GM23338 (cell line): ENCODE measurements around the gene VPS4A. TPM values are rescaled to one million over a fixed set of nuclear protein-coding genes. Genes with fewer than 3 reads are reported as not detected.

ENCODE experiments used
- ATAC-seq: fragments of 200-7000 bp; cut with Tn5 transposase; 3 replicates; pipeline ENCODE4 v1.9.1; 2020
- DNase-seq: peaks from one replicate; pipeline ENCODE4 v3.0.0-alpha.2; 2015; ENCODE audit warnings: low spot score
- H2AFZ ChIP-seq: fragments of 200-600 bp; sonication (generic); 2 replicates; pipeline ENCODE4 v1.8.0; 2016; ENCODE audit warnings: antibody characterized with exemption, mild to moderate bottlenecking, moderate library complexity
- H3F3A ChIP-seq: fragments of 200-600 bp; sonication (generic); replicated peaks from 2 replicates; pipeline ENCODE4 v1.8.0; 2017; ENCODE audit warnings: antibody characterized with exemption, mixed run types, low read depth
- H3K27ac ChIP-seq: fragments of 200-600 bp; sonication (generic); 2 replicates; pipeline ENCODE4 v1.6.1; 2016; ENCODE audit warnings: low read depth
- H3K27me3 ChIP-seq: fragments of 200-600 bp; sonication (generic); 2 replicates; pipeline ENCODE4 v1.8.0; 2016; ENCODE audit warnings: mild to moderate bottlenecking, mixed run types, moderate library complexity; ENCODE audit not compliant: insufficient read depth
- H3K36me3 ChIP-seq: fragments of 200-600 bp; sonication (generic); 2 replicates; pipeline ENCODE4 v1.8.0; 2016; ENCODE audit warnings: mild to moderate bottlenecking; ENCODE audit not compliant: insufficient read depth
- H3K4me1 ChIP-seq: fragments of 200-600 bp; sonication (generic); 2 replicates; pipeline ENCODE4 v1.8.0; 2016; ENCODE audit warnings: mild to moderate bottlenecking, moderate library complexity; ENCODE audit not compliant: insufficient read depth
- H3K4me2 ChIP-seq: fragments of 200-600 bp; sonication (generic); 2 replicates; pipeline ENCODE4 v1.7.1; 2017; ENCODE audit warnings: mixed run types
- H3K4me3 ChIP-seq: fragments of 200-600 bp; sonication (generic); 2 replicates; pipeline ENCODE4 v1.6.1; 2016; ENCODE audit warnings: mixed run types
- H3K79me2 ChIP-seq: fragments of 200-600 bp; sonication (generic); replicated peaks from 2 replicates; pipeline ENCODE4 v1.8.0; 2017; ENCODE audit warnings: mild to moderate bottlenecking; ENCODE audit not compliant: insufficient read depth
- H3K9me2 ChIP-seq: fragments of 200-600 bp; sonication (generic); 2 replicates; pipeline ENCODE4 v1.8.0; 2017; ENCODE audit not compliant: insufficient read depth
- H4K20me1 ChIP-seq: fragments of 200-600 bp; sonication (generic); replicated peaks from 2 replicates; pipeline ENCODE4 v1.8.0; 2017; ENCODE audit warnings: mild to moderate bottlenecking; ENCODE audit not compliant: insufficient read depth
- H3K27ac Mint-ChIP-seq: 2 replicates; pipeline ENCODE4 v1.8.0; 2020; ENCODE audit warnings: inconsistent platforms, mild to moderate bottlenecking, moderate library complexity, mixed read lengths
- H3K27me3 Mint-ChIP-seq: 3 replicates; pipeline ENCODE4 v1.8.0; 2022; ENCODE audit warnings: low read depth, mild to moderate bottlenecking, moderate library complexity, mixed read lengths, inconsistent platforms; ENCODE audit not compliant: insufficient read depth, poor library complexity
- H3K36me3 Mint-ChIP-seq: 3 replicates; pipeline ENCODE4 v1.8.0; 2021; ENCODE audit warnings: low read depth, mild to moderate bottlenecking, inconsistent platforms, moderate library complexity, mixed read lengths
- H3K4me1 Mint-ChIP-seq: 3 replicates; pipeline ENCODE4 v1.8.0; 2020; ENCODE audit warnings: mild to moderate bottlenecking, inconsistent platforms, mixed read lengths
- H3K4me3 Mint-ChIP-seq: 3 replicates; pipeline ENCODE4 v1.8.0; 2021; ENCODE audit warnings: moderate library complexity, mild to moderate bottlenecking, inconsistent platforms, mixed read lengths
- H3K9me3 Mint-ChIP-seq: 3 replicates; pipeline ENCODE4 v1.8.0; 2020; ENCODE audit warnings: moderate library complexity, mild to moderate bottlenecking, inconsistent platforms, mixed read lengths
- CREB1 ChIP-seq: fragments of 250-450 bp; sonication (Bioruptor Pico); IDR thresholded peaks from 2 replicates; pipeline ENCODE4 v1.5.0; 2020; ENCODE audit warnings: low read depth, mild to moderate bottlenecking, moderate library complexity
- CTCF ChIP-seq, 2 experiments: fragments of 200-600 bp in 1 of 2; sonication (generic) in 1 of 2; conservative IDR thresholded peaks; 2 replicates each; pipeline versions ENCODE4 v1.5.1 to v1.6.1; 2016 to 2017; ENCODE audit warnings: antibody characterized with exemption in 2 of 2, low read depth in 2 of 2, mild to moderate bottlenecking in 2 of 2, moderate library complexity in 1 of 2
- ETS1 ChIP-seq: IDR thresholded peaks from 2 replicates; pipeline ENCODE4 v1.6.1; 2016; ENCODE audit warnings: antibody characterized with exemption
- EZH2 ChIP-seq: fragments of 200-600 bp; sonication (generic); IDR thresholded peaks from one replicate; pipeline ENCODE4 v1.8.0; 2017; ENCODE audit warnings: antibody characterized with exemption, mild to moderate bottlenecking, low read depth; ENCODE audit not compliant: unreplicated experiment
- EZH2phosphoT487 ChIP-seq: fragments of 200-600 bp; sonication (generic); IDR thresholded peaks from one replicate; pipeline ENCODE4 v1.8.1; 2018; ENCODE audit warnings: antibody characterized with exemption; ENCODE audit not compliant: unreplicated experiment
- JUNB ChIP-seq: IDR thresholded peaks from one replicate; pipeline ENCODE4 v1.6.1; 2016; ENCODE audit warnings: antibody characterized with exemption; ENCODE audit not compliant: unreplicated experiment
- REST ChIP-seq: IDR thresholded peaks from one replicate; pipeline ENCODE4 v1.6.1; 2018; ENCODE audit warnings: antibody characterized with exemption; ENCODE audit not compliant: unreplicated experiment
- STAT1 ChIP-seq: IDR thresholded peaks from one replicate; pipeline ENCODE4 v1.6.1; 2016; ENCODE audit warnings: antibody characterized with exemption; ENCODE audit not compliant: unreplicated experiment
- ZNF114 ChIP-seq: fragments of 250-450 bp; sonication (Bioruptor Pico); IDR thresholded peaks from 2 replicates; pipeline ENCODE4 v1.5.0; 2020; ENCODE audit warnings: mild to moderate bottlenecking, moderate library complexity
- ZNF331 ChIP-seq: fragments of 250-450 bp; sonication (Bioruptor Pico); IDR thresholded peaks from 2 replicates; pipeline ENCODE4 v1.5.0; 2020; ENCODE audit warnings: low read depth, mild to moderate bottlenecking, moderate library complexity
- ZNF462 ChIP-seq: fragments of 250-450 bp; sonication (Bioruptor Pico); IDR thresholded peaks from 2 replicates; pipeline ENCODE4 v1.5.0; 2020; ENCODE audit warnings: mild to moderate bottlenecking, moderate library complexity
- polyA plus RNA-seq: library from polyadenylated mRNA; unstranded; fragments of >200 nt; fragmentation: Nextera tagmentation; extraction: Ambion mirVana; gene quantifications from 2 replicates; pipeline ENCODE4 v1.2.1, GENCODE V29; 2016
- total RNA-seq: library from RNA; depleted of rRNA; stranded (reverse); fragments of >200 nt; shearing (Covaris generic); gene quantifications from 2 replicates; pipeline ENCODE4 v1.2.3, GENCODE V29; 2014

VPS4A gene
- total and polyA plus RNA-seq, 2 experiments from 2014 or later, result 29.1 to 32.7 TPM

GRCh38 chr16:69334696-69335095 lies 23.5 kb downstream of the VPS4A start (continued):
- TF ChIP-seq JUNB, result no peak
- TF ChIP-seq ZNF462 (CRISPR knock-in tag), result no peak

- peak overlapping the region; percentile 67 for H3K27ac ChIP-seq
- peak overlapping the region; percentile 88 for H3K27ac Mint-ChIP-seq
- peaks cover 32% of the 10 kb centered on the region; the same call in 1 of the 2 replicates for H3F3A ChIP-seq
- no peaks in the 10 kb centered on the region; the same call in 2 of the 3 replicates for H3K9me3 Mint-ChIP-seq
- H3K36me3 Mint-ChIP-seq, result peaks cover 82% of the 10 kb centered on the region
- H3K4me1 ChIP-seq, result peaks cover 15% of the 10 kb centered on the region; the same call in 1 of the 2 replicates
- peaks cover 17% of the 10 kb centered on the region for H3K27me3 Mint-ChIP-seq
- peak overlapping the region; percentile 99 for H3K4me3 Mint-ChIP-seq
- peak overlapping the region; percentile 99 for H3K4me3 ChIP-seq
- DNase-seq, result no peak
- no peak for ATAC-seq
- H3K36me3 ChIP-seq, result peaks cover 47% of the 10 kb centered on the region
- H3K4me1 Mint-ChIP-seq, result peaks cover 22% of the 10 kb centered on the region
- peak overlapping the region; percentile 92 for H3K4me2 ChIP-seq
- no peaks in the 10 kb centered on the region for H3K9me2 ChIP-seq
- H2AFZ ChIP-seq, result peak overlapping the region; percentile 73
- H4K20me1 ChIP-seq, result peaks cover 15% of the 10 kb centered on the region; the same call in 1 of the 2 replicates
- no peaks in the 10 kb centered on the region for H3K27me3 ChIP-seq
- peaks cover 55% of the 10 kb centered on the region for H3K79me2 ChIP-seq
- no peak for TF ChIP-seq EZH2phosphoT487
- no peak for TF ChIP-seq ETS1
- no peak for TF ChIP-seq STAT1
- TF ChIP-seq CTCF (conservative IDR thresholded peaks at IDR 0.05; ENCODE audit: low read depth in 2 of 2), result no peak
- TF ChIP-seq EZH2, result no peak
- no peak for TF ChIP-seq JUNB
- TF ChIP-seq REST, result no peak
- TF ChIP-seq ZNF114 (CRISPR knock-in tag), result no peak
- no peak for TF ChIP-seq CREB1
- TF ChIP-seq ZNF331 (CRISPR knock-in tag), result no peak
Measured at GRCh38 chr16:69338557-69339288, 27.6 kb downstream of the VPS4A start.
